GM19351 (cell line): ENCODE data around the gene ANKRD11.
"Not testable (repeated sequence)": the region's sequence is repeated elsewhere in the genome, so short reads cannot be mapped to it uniquely, and the experiment has no call there.

ENCODE experiments used
- ATAC-seq: cut with Tn5 transposase; IDR thresholded peaks from one replicate; pipeline ENCODE4 v1.9.1; 2021; ENCODE audit warnings: mild to moderate bottlenecking, moderate library complexity; ENCODE audit not compliant: unreplicated experiment

The ANKRD11 gene

DNA sequence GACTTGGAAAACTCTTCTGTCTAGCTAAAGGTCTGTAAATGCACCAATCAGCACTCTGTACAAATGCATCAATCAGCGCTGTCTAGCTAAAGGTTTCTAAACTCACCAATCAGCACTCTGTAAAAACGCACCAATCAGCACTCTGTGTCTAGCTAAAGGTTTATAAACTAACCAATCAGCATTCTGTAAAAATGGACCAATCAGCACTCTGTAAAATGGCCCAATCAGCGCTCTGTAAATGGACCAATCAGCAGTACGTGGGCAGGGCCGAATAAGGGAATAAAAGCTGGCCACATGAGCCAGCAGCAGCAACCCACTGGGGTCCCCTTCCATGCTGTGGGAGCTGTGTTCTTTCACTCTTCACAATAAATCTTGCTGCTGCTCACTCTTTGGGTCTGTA, 55.3 kb downstream of the ANKRD11 start:
- ATAC-seq: not testable (repeated sequence)

GRCh38 chr16:89434490-89434889, 55.9 kb downstream of the ANKRD11 start:
- ATAC-seq: no peak

DNA sequence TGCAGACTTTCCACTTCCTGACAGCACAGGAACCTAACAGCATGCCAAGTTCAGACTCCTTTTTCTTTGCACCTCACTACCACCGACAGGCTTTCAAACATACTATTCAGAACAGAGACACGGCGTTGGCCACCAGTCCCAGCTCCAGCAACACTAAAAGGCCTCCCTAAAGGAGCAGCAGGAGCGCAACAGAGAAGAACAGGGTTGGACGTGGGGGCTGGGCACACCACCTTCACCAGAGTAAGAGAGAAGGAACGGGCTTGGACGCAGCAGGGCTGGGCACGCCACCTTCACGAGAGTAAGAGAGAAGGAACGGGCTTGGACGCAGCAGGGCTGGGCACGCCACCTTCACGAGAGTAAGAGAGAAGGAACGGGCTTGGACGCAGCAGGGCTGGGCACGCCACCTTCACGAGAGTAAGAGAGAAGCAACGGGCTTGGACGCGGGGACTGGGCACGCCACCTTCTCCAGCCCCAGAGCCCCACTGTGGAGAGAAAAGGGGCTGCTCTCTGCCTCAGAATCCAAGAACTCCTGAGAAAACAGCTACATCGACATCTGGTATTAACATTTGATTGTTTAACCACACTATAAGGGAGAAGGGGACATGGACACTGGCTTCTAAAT, 56.9 kb downstream of the ANKRD11 start:
- ATAC-seq: not testable (repeated sequence)

DNA sequence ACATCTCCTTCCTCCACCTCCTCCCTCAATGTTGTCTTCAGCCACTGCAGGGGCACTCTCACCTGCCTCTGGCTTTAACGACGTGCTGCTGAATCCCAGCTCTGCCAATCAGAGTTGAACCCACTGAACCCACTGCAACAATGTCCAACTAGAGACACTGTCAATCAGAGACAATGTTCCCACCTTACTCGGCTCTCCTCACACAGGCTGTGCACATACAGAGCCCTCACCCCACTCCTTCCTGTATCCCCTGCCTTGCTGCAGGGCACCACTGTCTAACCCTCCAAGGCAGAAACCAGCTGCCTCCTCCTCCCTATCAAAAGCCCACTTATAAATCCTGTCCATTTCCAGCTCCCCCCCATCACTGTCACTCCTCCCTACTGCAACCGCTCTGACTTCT, 58.7 kb downstream of the ANKRD11 start:
- ATAC-seq: no peak

DNA sequence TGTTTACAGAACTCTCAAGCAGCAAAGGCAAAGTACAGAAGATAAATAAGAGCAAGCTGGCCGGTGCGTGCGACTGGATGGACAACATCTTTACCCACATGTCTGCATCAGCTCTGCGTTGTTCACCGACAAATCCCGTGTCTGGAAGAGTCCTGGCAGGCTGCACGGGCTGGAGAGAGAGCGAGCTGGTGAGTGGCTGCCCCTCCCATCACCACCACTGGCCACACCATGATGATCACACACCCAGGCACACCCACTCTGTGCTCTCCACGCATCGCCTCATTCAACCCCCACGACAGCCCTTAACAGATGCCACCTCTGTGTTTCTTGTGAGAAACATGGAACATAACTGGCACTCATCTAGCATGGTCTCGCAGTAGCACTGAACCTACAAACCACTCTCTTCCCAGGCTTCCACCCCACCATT, 59.2 kb downstream of the ANKRD11 start:
- no peak for ATAC-seq

GRCh38 chr16:89430436-89431157, 59.8 kb downstream of the ANKRD11 start:
- ATAC-seq: no peak

GRCh38 chr16:89428605-89429004, 61.8 kb downstream of the ANKRD11 start:
- not testable (repeated sequence) for ATAC-seq

- no peak for ATAC-seq
Observed at GRCh38 chr16:89426736-89427530, 63.4 kb downstream of the ANKRD11 start.

DNA sequence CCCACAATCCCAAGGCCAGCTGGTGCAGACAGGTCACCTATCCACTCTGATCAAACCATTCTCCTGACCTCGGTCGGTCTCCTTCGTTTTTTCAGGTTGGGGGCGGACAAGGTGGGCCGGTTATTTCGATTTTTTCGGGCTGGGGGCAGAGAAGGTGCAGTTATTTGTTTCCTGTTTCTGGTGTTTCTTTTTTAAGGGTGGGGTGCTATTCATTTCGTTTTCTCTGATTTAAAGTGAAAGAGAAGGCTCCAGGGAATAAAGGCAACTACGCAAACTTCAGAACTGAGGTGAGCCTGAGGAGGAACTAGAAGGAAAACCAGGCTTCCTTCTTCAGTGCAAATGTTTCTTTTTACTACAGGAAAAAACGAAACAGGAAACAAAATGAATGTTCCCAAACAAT, 64.8 kb downstream of the ANKRD11 start:
- ATAC-seq: no peak

DNA sequence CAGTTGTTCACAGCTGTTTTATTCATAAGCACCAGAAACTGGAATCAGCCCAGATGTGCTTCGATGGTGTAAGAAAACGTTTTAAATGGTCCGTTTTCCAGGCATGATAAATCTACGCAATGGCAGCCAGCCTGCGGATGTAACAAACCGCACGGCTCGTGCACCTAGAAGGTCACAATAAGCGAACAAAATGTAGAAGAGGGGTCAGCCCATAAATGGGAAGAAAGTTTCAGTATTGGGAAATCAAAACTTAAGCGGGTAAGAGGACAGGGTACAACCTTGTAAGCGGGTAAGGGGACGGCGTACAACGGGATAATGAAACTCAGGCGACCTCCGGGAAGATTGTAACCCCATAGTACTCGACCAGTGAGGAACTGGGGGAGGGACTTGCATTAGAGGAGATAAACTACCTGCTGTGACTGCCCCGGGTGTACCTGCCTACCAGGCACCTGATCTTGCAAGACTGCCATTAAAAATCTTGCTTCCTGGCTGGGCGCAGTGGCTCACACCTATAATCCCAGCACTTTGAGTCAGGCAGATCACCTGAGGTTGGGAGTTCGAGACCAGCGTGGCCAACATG, 66.6 kb downstream of the ANKRD11 start:
- ATAC-seq: no peak

GRCh38 chr16:89422905-89423630, 67.3 kb downstream of the ANKRD11 start:
- peak; percentile 68 for ATAC-seq

- peak; percentile 66 for ATAC-seq
Observed at GRCh38 chr16:89422527-89422904, 67.8 kb downstream of the ANKRD11 start.

DNA sequence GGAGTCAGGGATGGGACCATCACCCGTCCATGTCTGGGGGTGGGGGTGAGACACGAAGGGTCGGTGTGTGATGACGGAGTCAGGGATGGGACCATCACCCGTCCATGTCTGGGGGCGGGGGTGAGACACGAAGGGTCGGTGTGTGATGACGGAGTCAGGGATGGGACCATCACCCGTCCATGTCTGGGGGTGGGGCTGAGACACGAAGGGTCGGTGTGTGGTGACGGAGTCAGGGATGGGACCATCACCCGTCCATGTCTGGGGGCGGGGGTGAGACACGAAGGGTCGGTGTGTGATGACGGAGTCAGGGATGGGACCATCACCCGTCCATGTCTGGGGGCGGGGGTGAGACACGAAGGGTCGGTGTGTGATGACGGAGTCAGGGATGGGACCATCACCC, 69.1 kb downstream of the ANKRD11 start:
- ATAC-seq: not testable (repeated sequence)

GRCh38 chr16:89420204-89420603, 70.2 kb downstream of the ANKRD11 start:
- no peak for ATAC-seq

DNA sequence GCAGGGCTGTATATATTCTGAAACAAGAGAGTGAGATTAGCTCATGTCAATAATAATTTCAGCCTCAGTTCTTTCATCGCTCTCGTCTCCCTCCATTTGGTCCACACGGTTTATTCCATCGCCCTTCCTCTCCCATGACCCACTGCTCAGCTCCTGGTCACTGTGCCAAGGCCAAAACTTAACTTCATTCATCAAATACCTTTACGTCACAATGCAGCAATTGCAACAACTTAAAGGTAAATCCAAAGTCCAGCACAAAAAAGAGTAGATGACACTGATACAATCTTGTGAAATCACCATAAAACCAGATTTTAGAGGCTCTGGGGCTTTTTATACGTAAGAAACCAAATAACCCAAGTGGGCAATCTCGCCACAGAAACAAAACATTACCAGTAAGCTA, 72.0 kb downstream of the ANKRD11 start:
- ATAC-seq: no peak

DNA sequence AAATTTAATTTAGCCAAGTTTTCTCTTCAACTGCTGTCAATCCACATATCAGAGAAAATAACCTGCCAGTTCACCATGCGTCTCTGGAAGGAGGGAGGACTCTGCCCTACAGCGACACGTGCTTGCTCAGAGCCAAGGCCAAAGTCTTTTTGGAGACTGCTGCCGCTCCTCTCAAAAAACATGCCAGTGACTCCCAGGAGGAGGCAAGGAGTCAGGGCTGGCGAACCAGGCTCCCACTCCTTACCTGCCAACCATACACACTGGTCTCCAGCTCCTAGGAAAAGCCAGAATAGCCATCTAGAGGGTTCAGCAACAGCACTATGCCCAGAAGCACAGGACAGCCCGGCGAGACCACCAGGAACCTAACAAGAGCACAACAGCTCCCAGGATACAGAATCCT, 73.0 kb downstream of the ANKRD11 start:
- no peak for ATAC-seq

- ATAC-seq: no peak
Observed at GRCh38 chr16:89413811-89414585, 76.4 kb downstream of the ANKRD11 start.

- no peak for ATAC-seq
Observed at GRCh38 chr16:89412811-89413210, 77.5 kb downstream of the ANKRD11 start.

DNA sequence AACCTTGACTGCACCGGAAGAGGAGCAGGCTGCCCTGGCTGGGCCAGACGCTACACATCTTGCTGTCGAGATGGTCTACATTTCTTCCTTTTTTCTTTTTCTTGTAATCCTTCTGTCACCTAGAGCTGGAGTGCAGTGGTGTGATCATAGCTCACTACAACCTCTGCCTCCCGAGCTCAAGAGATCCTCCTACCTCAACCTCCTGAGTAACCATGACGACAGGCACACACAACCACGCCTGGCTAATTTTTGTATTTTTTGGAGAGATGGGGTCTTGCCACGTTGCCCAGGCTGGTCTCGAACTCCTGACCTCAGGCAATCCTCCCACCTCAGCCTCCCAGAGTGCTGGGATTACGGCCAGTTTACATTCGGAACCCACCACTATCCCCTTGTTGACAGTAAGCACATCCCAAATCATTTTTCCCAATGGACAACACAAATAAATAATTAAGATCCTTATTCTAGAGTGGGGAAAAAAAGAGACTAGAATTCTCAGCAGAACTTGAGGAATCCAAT, 79.0 kb downstream of the ANKRD11 start:
- ATAC-seq: no peak

DNA sequence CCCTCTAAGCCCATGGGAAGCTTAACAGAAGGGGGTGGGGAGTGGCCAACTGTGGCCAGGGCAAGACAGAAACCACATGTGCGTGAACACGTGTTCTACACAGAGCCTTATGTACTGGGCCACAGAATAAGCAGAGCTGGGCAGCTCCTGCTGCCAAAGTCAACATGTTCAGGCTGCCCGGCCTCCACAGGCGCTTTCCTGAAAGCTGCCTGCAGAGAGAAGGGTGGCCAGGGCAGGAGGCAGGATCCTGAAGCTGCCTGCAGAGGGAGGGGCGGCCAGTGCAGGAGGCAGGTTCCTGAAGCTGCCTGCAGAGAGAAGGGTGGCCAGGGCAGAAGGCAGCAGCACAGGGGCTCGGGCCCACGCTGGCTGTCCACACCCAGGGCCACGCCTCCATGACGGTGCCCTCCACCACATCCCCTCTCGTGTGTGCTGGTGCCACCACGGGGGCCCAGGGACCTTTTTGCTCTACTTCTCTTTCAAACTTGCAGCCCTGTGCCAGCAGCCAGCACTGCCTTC, 79.5 kb downstream of the ANKRD11 start:
- ATAC-seq: no peak
